Endothelial cell (in vitro differentiated cells): Measurements from ENCODE around the gene ZNF292. TPM values are rescaled to one million over a fixed set of nuclear protein-coding genes. Genes with fewer than 3 reads are reported as not detected.
"Not testable (repeated sequence)": the region's sequence is repeated elsewhere in the genome, so short reads cannot be mapped to it uniquely, and the experiment has no call there.

ENCODE experiments used
- DNase-seq: peaks from one replicate; pipeline ENCODE4 v3.0.0; 2021; ENCODE audit warnings: low spot score
- H3K27ac Mint-ChIP-seq: one replicate; pipeline ENCODE4 v1.8.0; 2021; ENCODE audit warnings: mixed read lengths, inconsistent platforms; ENCODE audit not compliant: unreplicated experiment
- H3K27me3 Mint-ChIP-seq: one replicate; pipeline ENCODE4 v1.8.0; 2021; ENCODE audit warnings: mild to moderate bottlenecking, moderate library complexity, mixed read lengths, inconsistent platforms; ENCODE audit not compliant: unreplicated experiment
- H3K36me3 Mint-ChIP-seq: one replicate; pipeline ENCODE4 v1.8.0; 2021; ENCODE audit warnings: mild to moderate bottlenecking, low read depth, mixed read lengths, inconsistent platforms; ENCODE audit not compliant: unreplicated experiment
- H3K4me1 Mint-ChIP-seq: one replicate; pipeline ENCODE4 v1.8.0; 2021; ENCODE audit warnings: mild to moderate bottlenecking, mixed read lengths, inconsistent platforms; ENCODE audit not compliant: unreplicated experiment
- H3K4me3 Mint-ChIP-seq: one replicate; pipeline ENCODE4 v1.8.0; 2021; ENCODE audit warnings: mild to moderate bottlenecking, mixed read lengths, inconsistent platforms; ENCODE audit not compliant: unreplicated experiment
- H3K9me3 Mint-ChIP-seq: one replicate; pipeline ENCODE4 v1.8.0; 2021; ENCODE audit warnings: mixed read lengths, inconsistent platforms; ENCODE audit not compliant: unreplicated experiment
- total RNA-seq: library from RNA; stranded (reverse); fragmentation: NEBNext Ultra II Directional; extraction: Animal tissue kit (Norgen Biotek cat#: 25700); gene quantifications from one replicate; pipeline ENCODE4 v1.2.1, GENCODE V29; 2021; ENCODE audit not compliant: unreplicated experiment
- TF ChIP-seq, protein P1 (sequence below): fragments of 200-600 bp; sonication (generic); IDR thresholded peaks from one replicate; pipeline ENCODE4 v1.5.0; 2021; ENCODE audit warnings: antibody characterized with exemption; ENCODE audit not compliant: unreplicated experiment

The ZNF292 gene
- total RNA-seq, 1 donor from 2014 or later: 40.9 TPM

- Mint-ChIP-seq H3K4me1 (no peaks in the 10 kb centered on the region), H3K36me3 (no peaks in the 10 kb centered on the region), H3K9me3 (no peaks in the 10 kb centered on the region), H3K4me3 (no peak overlapping the region), H3K27ac (no peak overlapping the region), H3K27me3 (peaks cover 1% of the 10 kb centered on the region)
- TF ChIP-seq, protein P1, sequence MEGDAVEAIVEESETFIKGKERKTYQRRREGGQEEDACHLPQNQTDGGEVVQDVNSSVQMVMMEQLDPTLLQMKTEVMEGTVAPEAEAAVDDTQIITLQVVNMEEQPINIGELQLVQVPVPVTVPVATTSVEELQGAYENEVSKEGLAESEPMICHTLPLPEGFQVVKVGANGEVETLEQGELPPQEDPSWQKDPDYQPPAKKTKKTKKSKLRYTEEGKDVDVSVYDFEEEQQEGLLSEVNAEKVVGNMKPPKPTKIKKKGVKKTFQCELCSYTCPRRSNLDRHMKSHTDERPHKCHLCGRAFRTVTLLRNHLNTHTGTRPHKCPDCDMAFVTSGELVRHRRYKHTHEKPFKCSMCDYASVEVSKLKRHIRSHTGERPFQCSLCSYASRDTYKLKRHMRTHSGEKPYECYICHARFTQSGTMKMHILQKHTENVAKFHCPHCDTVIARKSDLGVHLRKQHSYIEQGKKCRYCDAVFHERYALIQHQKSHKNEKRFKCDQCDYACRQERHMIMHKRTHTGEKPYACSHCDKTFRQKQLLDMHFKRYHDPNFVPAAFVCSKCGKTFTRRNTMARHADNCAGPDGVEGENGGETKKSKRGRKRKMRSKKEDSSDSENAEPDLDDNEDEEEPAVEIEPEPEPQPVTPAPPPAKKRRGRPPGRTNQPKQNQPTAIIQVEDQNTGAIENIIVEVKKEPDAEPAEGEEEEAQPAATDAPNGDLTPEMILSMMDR: no peak
- DNase-seq: no peak
These were observed 134.2 kb downstream of the ZNF292 start for GRCh38 chr6:87289571-87289970.

DNA sequence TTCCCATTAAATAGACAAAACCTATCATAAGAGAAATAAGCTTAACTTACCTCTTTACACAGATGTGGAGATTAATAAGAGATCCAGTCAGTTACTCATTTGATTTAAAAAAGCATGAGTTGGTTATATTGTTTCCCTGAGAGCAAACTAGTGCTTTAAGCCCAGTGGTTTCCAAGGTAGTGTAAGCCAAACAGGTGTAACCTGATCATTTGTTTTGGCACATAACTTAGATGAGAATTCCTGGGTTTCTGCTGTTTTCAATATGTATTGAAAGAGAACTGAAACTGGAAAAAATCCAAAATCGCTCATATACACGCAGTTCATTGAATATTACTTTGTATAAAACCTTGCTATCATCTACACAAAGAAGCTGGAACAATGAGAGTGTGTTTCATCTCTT, 136.5 kb downstream of the ZNF292 start:
- Mint-ChIP-seq H3K27me3 (no peaks in the 10 kb centered on the region), H3K4me3 (no peak overlapping the region), H3K4me1 (no peaks in the 10 kb centered on the region), H3K27ac (no peak overlapping the region), H3K9me3 (no peaks in the 10 kb centered on the region), H3K36me3 (no peaks in the 10 kb centered on the region)
- DNase-seq: no peak
- TF ChIP-seq, protein P1: no peak

GRCh38 chr6:87293526-87293925, 138.2 kb downstream of the ZNF292 start:
- no peaks in the 10 kb centered on the region for H3K4me1 Mint-ChIP-seq
- TF ChIP-seq, protein P1: no peak
- no peak for DNase-seq
- H3K27ac Mint-ChIP-seq: no peak overlapping the region
- no peaks in the 10 kb centered on the region for H3K9me3 Mint-ChIP-seq
- H3K4me3 Mint-ChIP-seq: no peak overlapping the region
- no peaks in the 10 kb centered on the region for H3K27me3 Mint-ChIP-seq
- no peaks in the 10 kb centered on the region for H3K36me3 Mint-ChIP-seq

GRCh38 chr6:87297119-87297518, 141.8 kb downstream of the ZNF292 start:
- Mint-ChIP-seq H3K27ac (no peak overlapping the region), H3K4me3 (no peak overlapping the region), H3K27me3 (no peaks in the 10 kb centered on the region), H3K4me1 (no peaks in the 10 kb centered on the region), H3K9me3 (no peaks in the 10 kb centered on the region), H3K36me3 (peaks cover 4% of the 10 kb centered on the region)
- TF ChIP-seq, protein P1: no peak
- no peak for DNase-seq

DNA sequence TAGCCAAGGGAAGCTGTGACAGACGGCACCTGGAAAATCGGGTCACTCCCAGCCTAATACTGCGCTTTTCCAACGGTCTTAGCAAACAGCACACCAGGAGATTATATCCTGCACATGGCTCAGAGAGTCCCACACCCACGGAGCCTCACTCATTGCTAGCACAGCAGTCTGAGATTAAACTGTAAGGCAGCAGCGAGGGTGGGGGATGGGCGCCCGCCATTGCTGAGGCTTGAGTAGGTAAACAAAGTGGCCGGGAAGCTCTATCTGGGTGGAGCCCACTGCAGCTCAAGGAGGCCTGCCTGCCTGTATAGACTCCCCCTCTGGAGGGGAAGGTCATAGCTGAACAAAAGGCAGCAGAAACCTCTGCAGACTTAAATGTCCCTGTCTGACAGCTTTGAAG, 145.9 kb downstream of the ZNF292 start:
- H3K4me3 Mint-ChIP-seq, DNase-seq, H3K36me3 Mint-ChIP-seq, H3K27me3 Mint-ChIP-seq, H3K27ac Mint-ChIP-seq, H3K9me3 Mint-ChIP-seq, H3K4me1 Mint-ChIP-seq: not testable (repeated sequence)

DNA sequence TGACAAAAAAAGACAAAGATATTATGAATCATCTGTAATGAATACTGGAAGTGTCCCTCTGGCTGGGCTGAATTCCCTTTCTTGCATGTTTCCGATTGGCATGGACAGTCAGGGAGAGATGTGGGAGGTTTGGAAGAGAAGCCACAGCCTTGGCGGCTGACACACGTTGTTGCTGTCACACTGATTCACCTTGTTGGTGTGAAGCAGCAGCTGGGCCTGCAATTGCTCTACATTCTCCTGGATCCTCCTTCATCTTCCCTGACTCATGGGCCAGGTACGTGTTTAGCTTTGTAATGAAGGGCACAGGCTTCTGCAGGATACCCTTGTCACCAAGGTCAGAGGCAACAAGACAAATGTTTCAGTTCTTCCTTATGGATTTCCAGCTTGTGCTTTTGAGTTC, 153.6 kb downstream of the ZNF292 start:
- TF ChIP-seq, protein P1: no peak
- Mint-ChIP-seq H3K4me3 (no peak overlapping the region), H3K27ac (no peak overlapping the region), H3K27me3 (peaks cover 3% of the 10 kb centered on the region), H3K9me3 (no peaks in the 10 kb centered on the region), H3K36me3 (no peaks in the 10 kb centered on the region), H3K4me1 (no peaks in the 10 kb centered on the region)
- no peak for DNase-seq
